Mucosa of stomach (tissue), 1 donor: ENCODE results near the gene NTN4.

Experiments used
- H3K27me3 ChIP-seq: one replicate; pipeline ENCODE4 v1.7.0; 2013; ENCODE audit warnings: mild to moderate bottlenecking, low read length; ENCODE audit not compliant: control insufficient read depth, insufficient read depth
- H3K36me3 ChIP-seq: one replicate; pipeline ENCODE4 v1.7.0; 2013; ENCODE audit warnings: low read length; ENCODE audit not compliant: control insufficient read depth, insufficient read depth
- H3K4me1 ChIP-seq: one replicate; pipeline ENCODE4 v1.7.0; 2013; ENCODE audit warnings: mild to moderate bottlenecking, low read length; ENCODE audit not compliant: control insufficient read depth, insufficient read depth
- H3K4me3 ChIP-seq: one replicate; pipeline ENCODE4 v1.7.0; 2013; ENCODE audit warnings: low read length
- H3K9ac ChIP-seq: one replicate; pipeline ENCODE4 v1.7.0; 2013; ENCODE audit warnings: mild to moderate bottlenecking, low read length, moderate library complexity
- H3K9me3 ChIP-seq: one replicate; pipeline ENCODE4 v1.7.0; 2013; ENCODE audit warnings: mild to moderate bottlenecking, low read length, moderate library complexity; ENCODE audit not compliant: control insufficient read depth
- donor health status: Pancreatic carcinoma.

The NTN4 gene

DNA sequence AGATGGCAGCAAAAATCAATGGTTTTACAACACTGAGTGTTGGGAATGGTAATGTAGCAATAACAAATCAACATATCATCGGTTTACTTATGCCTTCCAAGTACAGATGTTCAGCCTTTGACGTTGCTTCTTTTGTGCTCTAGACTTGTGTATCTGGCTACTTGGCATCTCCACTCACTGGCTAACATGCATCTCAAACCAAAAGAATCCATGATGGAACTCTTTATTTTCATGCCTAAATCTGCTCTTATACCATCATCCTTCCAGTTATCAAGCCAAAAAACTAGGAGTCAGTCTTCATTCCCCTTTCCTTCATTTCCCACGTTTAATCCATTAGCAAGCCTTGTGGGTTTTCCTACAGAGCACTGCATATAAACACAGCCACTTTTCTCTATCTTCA is 150.0 kb downstream of the NTN4 start:
- no peak overlapping the region for H3K4me3 ChIP-seq
- H3K27me3 ChIP-seq, result no peaks in the 10 kb centered on the region
- H3K36me3 ChIP-seq, result no peaks in the 10 kb centered on the region
- no peaks in the 10 kb centered on the region for H3K9me3 ChIP-seq
- no peak overlapping the region for H3K9ac ChIP-seq
- H3K4me1 ChIP-seq, result peaks cover 27% of the 10 kb centered on the region

- Histone ChIP-seq H3K9me3 (no peaks in the 10 kb centered on the region), H3K9ac (no peak overlapping the region), H3K36me3 (no peaks in the 10 kb centered on the region), H3K4me1 (peaks cover 40% of the 10 kb centered on the region), H3K4me3 (no peak overlapping the region), H3K27me3 (no peaks in the 10 kb centered on the region)
Measured at GRCh38 chr12:95637471-95638155, 153.0 kb downstream of the NTN4 start.

- Histone ChIP-seq H3K4me3 (no peak overlapping the region), H3K9ac (no peak overlapping the region)
Measured at GRCh38 chr12:95637010-95637409, 153.6 kb downstream of the NTN4 start.

DNA sequence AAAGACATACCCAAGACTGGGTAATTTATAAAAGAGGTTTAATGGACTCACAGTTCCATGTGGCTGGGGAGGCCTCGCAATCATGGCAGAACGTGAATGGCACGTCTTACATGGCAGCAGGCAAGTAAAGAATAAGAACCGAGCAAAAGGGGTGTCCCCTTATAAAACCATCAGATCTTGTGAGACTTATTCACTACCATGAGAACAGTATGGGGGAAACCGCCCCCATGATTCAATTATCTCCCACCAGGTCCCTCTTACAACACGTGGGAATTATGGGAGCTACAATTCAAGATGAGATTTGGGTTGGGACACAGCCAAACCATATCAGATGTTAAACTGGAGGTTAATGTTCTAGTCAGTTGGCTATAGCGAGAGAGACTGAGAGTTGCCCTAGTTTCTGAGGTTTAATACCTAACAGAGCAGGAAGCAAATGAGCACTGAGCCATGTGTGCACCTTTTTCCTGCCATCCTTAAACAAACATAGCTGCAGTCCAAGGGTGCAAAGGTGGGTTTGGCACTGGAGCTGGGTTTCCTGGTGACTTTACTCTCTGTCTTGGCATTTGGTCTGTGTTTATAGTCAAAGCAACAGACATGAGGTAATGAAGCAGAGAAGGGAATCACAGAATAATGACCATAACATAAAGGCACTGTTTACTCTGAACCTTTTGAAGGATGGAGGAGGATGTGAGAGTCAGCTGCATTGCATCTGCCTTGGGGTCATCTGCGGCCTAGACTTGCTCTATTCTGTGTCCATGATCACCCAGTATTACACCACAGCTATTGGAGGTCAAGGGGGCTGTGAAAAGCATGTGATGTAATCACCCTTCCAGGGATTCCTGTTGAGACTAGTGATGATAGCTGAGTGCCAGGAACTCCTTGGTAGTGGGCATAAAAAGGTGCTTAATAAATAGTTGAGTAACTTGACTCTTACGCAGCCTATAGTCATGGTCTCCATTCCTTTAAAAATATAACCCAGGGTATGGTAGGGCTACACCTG is 155.6 kb downstream of the NTN4 start:
- Histone ChIP-seq H3K4me3 (no peak overlapping the region), H3K27me3 (no peaks in the 10 kb centered on the region), H3K9me3 (no peaks in the 10 kb centered on the region), H3K4me1 (peaks cover 25% of the 10 kb centered on the region), H3K9ac (no peak overlapping the region), H3K36me3 (no peaks in the 10 kb centered on the region)

More at GRCh38 chr12:95637010-95637409, 153.6 kb downstream of the NTN4 start:
- no peaks in the 10 kb centered on the region for H3K36me3 ChIP-seq
- no peaks in the 10 kb centered on the region for H3K9me3 ChIP-seq
- no peaks in the 10 kb centered on the region for H3K27me3 ChIP-seq
- peaks cover 36% of the 10 kb centered on the region for H3K4me1 ChIP-seq

DNA sequence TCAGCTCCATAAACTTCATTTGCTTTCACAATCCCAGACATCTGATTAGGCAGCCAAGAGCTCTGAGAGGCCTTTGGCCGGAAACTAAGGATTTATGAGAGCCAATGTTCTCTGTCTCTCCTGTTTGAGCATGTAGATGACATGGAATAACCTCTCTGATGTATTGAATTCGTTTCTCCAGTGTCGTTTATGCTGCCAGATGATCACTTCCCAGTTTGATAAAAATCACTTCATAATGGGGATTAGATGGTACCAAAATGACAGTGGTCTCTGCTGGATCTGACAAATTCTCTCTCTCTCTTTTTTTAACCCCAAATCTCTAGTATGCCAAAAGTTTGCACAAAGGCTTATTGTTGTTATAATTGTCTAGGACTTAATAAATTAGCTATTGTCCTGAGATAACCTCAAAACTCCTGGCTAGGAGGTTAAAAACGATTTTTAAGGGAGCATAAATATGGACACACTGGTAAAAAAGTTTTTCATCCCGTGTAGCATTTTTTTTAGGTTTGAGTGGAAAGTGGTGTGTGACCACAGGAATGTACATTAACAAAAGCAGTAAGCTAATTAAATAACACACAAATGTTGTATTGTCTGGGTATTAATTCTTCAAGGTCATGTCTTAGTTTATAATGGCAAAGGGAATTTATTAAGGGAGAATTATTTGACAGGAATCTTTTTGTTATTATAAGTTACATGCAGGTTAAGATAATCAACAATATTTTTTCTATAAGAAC is 156.7 kb downstream of the NTN4 start:
- Histone ChIP-seq H3K4me3 (no peak overlapping the region), H3K27me3 (no peaks in the 10 kb centered on the region), H3K4me1 (peaks cover 27% of the 10 kb centered on the region), H3K9me3 (no peaks in the 10 kb centered on the region), H3K36me3 (no peaks in the 10 kb centered on the region), H3K9ac (no peak overlapping the region)

- Histone ChIP-seq H3K4me3 (no peak overlapping the region), H3K27me3 (no peaks in the 10 kb centered on the region), H3K36me3 (no peaks in the 10 kb centered on the region), H3K4me1 (peaks cover 34% of the 10 kb centered on the region), H3K9me3 (no peaks in the 10 kb centered on the region), H3K9ac (no peak overlapping the region)
Measured at GRCh38 chr12:95633049-95633731, 157.4 kb downstream of the NTN4 start.

DNA sequence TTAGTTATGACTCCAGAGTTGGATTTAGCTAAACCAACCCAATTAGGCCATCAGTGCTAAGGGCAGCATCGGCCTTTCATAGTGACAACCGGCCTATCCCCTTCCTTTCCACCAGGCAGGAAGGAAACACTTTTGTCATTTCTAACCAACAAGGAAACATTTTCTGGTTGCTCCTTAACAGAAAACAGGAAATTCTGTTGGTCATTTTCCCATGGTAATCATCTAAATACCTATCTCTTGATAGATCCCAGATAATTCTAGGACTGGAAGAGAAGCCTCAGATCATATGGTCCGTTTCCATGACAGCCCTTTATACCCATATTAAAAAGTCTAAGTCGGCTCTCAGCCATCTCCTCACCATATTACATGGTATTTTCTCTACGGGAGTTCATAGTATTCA is 160.1 kb downstream of the NTN4 start:
- Histone ChIP-seq H3K36me3 (no peaks in the 10 kb centered on the region), H3K4me1 (peaks cover 47% of the 10 kb centered on the region), H3K9me3 (no peaks in the 10 kb centered on the region), H3K9ac (no peak overlapping the region), H3K4me3 (no peak overlapping the region), H3K27me3 (no peaks in the 10 kb centered on the region)

- H3K4me1 ChIP-seq, result peaks cover 47% of the 10 kb centered on the region
- no peaks in the 10 kb centered on the region for H3K36me3 ChIP-seq
- no peaks in the 10 kb centered on the region for H3K9me3 ChIP-seq
- H3K27me3 ChIP-seq, result no peaks in the 10 kb centered on the region
- no peak overlapping the region for H3K9ac ChIP-seq
- H3K4me3 ChIP-seq, result no peak overlapping the region
Measured at GRCh38 chr12:95629392-95629791, 161.2 kb downstream of the NTN4 start.

DNA sequence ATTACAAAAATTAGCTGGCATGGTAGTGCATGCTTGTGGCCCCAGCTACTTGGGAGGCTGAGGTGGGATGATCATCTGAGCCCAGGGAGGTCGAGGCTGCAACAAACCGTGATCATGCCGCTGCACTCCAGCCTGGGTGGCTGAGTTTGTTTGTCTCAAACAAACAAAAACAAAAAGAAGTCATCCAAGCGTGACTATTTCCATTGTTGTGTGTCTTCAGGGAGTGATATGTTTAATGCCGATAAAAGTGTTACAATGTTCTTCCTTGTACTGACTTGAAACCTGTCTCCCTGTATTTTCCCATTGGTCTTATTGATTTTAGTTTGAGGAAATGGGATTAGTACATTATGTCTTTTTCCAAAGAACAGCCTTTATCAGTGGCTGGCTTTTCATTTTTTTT is 163.7 kb downstream of the NTN4 start:
- no peak overlapping the region for H3K4me3 ChIP-seq
- no peaks in the 10 kb centered on the region for H3K27me3 ChIP-seq
- H3K4me1 ChIP-seq, result peaks cover 50% of the 10 kb centered on the region
- no peaks in the 10 kb centered on the region for H3K9me3 ChIP-seq
- no peak overlapping the region for H3K9ac ChIP-seq
- no peaks in the 10 kb centered on the region for H3K36me3 ChIP-seq

DNA sequence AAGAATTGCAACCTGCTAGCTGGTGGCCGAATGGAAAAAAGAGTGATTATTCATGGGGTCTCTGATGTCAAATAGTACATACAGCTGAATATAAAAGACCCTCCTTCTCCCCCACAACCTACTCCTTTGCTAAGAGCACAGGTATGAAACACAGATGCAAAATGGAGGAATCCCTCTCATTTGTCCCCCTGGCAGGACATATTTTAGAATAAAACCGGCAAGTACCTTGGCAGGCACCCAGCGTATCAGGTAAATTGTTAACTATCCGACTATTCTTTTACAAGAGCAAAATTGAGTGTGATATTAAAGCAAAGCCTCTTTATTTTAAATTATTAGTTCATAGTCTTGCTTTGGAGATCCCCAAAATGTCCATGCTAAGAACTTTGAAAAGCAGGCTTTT is 165.6 kb downstream of the NTN4 start:
- H3K9me3 ChIP-seq, result no peaks in the 10 kb centered on the region
- H3K4me3 ChIP-seq, result no peak overlapping the region
- peaks cover 52% of the 10 kb centered on the region for H3K4me1 ChIP-seq
- H3K9ac ChIP-seq, result peak overlapping the region; percentile 65
- no peaks in the 10 kb centered on the region for H3K36me3 ChIP-seq
- no peaks in the 10 kb centered on the region for H3K27me3 ChIP-seq

GRCh38 chr12:95624589-95624988 is 166.0 kb downstream of the NTN4 start:
- Histone ChIP-seq H3K36me3 (no peaks in the 10 kb centered on the region), H3K9ac (peak overlapping the region; percentile 65), H3K27me3 (no peaks in the 10 kb centered on the region), H3K9me3 (no peaks in the 10 kb centered on the region), H3K4me3 (no peak overlapping the region), H3K4me1 (peaks cover 53% of the 10 kb centered on the region)
